Measurements from ENCODE around the gene TAT.

Gene TAT

DNA sequence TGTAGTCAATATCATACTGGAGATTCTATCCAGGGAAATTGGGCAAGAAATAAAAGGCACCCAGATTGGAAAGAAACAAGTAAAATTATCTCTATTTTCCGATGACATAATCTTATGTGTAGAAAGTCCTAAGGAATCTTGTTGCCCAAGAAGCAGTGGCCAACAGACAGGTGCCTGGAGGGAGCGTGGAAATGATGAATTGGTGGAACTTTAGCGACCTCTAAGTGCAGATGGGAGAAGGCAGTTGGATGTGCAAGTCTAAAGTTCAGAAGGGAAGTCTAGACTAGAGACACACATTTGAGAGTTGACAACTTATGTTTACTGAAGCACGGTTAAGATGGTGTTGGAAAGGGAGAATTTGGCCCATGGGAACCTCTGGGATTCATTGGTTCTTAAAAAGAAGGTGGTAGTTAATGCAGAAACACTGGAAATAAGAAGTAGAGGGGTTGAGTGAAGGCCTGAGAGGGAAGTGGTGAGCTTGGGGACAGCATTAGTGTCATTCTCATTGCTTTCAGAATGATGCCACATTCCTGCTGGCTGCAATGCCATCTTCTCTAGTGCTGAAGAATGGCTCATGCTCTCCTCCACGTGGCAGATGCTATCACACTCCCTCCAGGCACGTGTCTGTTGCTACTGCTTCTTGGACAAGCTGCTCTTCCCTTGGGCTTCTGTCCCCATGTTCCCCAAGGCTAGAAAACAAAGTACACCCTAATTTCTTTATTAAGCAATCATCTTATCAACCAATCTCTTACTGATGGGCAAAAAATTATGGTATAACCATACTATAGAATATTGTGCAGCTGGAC, 24.0 kb downstream of the TAT start:
- no peak for DNase-seq (ENCODE audit: low read depth, low spot score)
- no peak overlapping the region for H3K27ac ChIP-seq

DNA sequence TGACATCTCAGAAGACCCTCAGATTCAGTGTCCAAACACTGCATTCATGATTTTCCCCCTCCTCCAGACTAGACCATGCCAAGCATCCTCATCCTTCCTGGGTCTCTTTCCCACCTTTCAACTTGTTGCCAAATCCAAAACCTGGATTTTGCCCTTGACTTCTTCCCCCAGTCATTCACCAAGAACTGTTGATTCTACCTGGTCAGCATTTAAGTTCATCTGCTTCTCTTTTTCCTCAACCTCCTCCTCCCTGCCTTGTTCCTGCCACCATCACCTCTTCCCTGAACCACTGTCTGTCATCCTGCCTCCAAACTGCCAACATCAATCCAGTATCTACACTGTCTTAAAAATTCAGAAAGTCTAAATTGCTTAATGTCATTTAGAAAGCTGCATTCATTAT, 29.7 kb downstream of the TAT start:
- no peak for DNase-seq (ENCODE audit: low read depth, low spot score)
- H3K27ac ChIP-seq = no peak overlapping the region

DNA sequence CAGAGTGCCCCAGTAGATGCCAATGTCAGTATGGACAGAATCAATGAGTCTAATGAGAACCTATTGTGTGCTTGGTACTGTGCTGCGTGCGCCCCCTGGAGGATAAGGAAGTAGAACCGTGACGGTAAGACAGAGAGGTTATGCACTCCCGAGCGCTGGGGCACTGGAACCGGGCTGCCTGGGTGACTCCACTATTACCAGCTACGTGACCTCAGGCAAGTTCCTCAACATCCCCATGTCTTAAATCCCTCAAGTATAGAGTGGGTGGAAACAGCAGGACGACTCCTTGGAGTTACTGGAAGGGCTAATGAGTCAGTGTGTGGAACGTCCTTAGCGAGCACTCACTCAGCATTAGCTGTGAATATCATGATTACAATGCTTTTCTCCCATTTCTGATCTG, 34.5 kb downstream of the TAT start:
- DNase-seq (ENCODE audit: low read depth, low spot score) = no peak
- no peak overlapping the region for H3K27ac ChIP-seq

DNA sequence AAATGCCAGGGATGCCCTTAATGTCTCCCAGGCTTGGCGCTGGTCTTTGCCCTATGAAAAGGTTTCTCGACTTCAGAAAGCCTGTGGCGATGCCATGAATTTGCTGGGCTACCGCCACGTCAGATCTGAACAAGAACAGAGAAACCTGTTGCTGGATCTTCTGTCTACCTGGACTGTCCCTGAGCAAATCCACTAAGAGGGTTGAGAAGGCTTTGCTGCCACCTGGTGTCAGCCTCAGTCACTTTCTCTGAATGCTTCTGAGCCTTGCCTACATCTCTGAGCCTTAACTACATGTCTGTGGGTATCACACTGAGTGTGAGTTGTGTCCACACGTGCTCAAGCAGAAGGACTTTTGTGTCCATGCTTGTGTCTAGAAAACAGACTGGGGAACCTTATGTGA, 39.2 kb downstream of the TAT start:
- peak; percentile 18 for DNase-seq (ENCODE audit: low read depth, low spot score)
- no peak overlapping the region for H3K27ac ChIP-seq

DNA sequence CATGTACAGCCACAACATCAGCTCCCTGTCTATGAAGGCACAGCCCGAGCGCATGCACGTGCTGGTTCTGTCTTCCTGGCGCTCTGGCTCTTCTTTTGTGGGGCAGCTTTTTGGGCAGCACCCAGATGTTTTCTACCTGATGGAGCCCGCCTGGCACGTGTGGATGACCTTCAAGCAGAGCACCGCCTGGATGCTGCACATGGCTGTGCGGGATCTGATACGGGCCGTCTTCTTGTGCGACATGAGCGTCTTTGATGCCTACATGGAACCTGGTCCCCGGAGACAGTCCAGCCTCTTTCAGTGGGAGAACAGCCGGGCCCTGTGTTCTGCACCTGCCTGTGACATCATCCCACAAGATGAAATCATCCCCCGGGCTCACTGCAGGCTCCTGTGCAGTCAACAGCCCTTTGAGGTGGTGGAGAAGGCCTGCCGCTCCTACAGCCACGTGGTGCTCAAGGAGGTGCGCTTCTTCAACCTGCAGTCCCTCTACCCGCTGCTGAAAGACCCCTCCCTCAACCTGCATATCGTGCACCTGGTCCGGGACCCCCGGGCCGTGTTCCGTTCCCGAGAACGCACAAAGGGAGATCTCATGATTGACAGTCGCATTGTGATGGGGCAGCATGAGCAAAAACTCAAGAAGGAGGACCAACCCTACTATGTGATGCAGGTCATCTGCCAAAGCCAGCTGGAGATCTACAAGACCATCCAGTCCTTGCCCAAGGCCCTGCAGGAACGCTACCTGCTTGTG, 40.0 kb downstream of the TAT start:
- no peak overlapping the region for H3K27ac ChIP-seq
- DNase-seq (ENCODE audit: low read depth, low spot score) = no peak

DNA sequence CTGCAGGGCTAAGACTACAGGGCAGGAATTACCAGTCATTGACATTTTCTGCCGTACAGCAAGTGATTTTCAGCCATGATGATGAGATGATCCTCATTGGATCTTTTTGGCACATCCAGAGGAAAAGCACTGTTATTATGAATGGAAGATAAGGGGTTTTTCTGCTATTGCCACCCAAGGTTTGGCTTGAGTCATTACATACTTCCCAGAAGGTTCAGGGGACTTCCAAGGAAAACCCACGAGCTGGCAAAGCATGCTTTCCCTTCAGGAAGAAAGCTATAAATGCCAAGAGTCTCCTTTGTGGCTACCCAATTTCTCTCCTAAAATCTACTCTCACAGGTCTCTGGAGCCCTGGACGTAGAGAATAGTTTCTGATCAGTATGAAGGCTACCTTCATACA, 44.5 kb downstream of the TAT start:
- no peak overlapping the region for H3K27ac ChIP-seq
- DNase-seq (ENCODE audit: low read depth, low spot score) = no peak

DNA sequence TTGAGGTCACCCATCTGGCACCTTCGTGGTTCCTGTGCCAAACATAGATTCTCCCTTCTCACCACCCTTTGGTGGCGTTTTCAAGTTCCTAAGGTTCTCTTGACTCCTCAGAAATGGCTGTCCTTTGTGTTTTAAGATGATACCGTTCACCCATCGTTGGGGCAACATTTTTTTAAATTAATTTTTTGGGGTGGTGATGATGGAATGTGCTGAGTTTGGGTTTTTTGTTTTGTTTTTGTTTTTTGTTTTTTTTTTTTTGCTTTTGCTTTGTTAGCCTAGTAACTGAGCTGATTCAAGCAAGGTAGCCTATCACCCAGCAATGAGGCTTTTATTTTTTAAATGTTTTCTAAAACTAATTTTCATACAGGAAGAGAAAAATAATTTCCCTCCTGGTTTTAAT, 48.0 kb downstream of the TAT start:
- no peak for DNase-seq (ENCODE audit: low read depth, low spot score)
- no peak overlapping the region for H3K27ac ChIP-seq

DNA sequence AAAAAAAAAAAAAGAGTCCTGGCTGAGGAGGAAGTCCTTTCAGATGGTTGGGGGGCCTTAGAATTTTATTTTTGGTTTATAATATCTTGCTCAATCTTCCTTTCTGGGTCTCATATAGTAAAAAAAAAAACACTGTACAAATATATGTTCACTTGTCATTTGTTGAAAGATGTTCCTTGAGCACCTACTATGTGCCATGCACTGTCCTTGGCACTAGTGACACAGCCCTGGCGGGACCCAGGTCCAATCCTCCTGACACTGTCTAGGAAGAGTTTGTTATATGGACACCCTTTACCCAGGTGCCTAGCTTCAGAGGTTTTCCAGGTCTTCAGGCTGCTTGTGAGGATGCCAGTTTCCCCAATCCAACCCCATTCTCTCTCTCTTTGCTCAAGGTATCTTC, 48.6 kb downstream of the TAT start:
- H3K27ac ChIP-seq = no peak overlapping the region

DNA sequence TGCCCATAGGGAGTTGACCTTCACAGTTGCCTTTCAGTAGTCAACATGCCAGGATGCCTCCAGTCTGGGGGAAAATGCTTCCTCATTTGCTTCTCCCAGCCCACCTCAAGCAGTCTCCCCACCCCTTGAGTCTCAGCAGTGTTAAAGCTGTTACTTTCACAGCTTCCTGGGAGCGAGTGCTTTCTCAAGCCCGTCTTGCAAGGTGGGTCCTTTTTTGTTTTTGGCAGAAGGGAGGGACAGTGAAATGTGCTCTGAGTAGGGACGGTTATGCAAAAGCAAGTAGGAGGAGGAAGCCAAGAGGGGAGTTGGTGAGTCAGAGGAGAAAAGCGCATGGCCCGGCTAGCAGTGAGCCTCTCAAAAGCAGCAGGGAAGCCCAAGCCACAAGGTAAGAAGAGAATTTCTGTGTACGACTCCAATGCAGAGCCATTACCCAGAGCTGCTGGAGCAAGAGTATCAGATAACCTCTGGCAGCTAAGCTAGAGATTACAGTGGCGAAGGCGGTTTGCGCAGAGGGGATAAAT, 50.7 kb downstream of the TAT start, which contains the start of gene CHST4:
TSS of gene CHST4 (plus strand) at position 316 of the 521 bp plus-strand sequence. CDS start 10,252 bp downstream, outside the sequence.
- peak; percentile 14 for DNase-seq (ENCODE audit: low read depth, low spot score)
- H3K27ac ChIP-seq = peak within 1 kb of the TSS; percentile 46

More for the DNA sequence above, 48.6 kb downstream of the TAT start:
- DNase-seq (ENCODE audit: low read depth, low spot score) = no peak

DNA sequence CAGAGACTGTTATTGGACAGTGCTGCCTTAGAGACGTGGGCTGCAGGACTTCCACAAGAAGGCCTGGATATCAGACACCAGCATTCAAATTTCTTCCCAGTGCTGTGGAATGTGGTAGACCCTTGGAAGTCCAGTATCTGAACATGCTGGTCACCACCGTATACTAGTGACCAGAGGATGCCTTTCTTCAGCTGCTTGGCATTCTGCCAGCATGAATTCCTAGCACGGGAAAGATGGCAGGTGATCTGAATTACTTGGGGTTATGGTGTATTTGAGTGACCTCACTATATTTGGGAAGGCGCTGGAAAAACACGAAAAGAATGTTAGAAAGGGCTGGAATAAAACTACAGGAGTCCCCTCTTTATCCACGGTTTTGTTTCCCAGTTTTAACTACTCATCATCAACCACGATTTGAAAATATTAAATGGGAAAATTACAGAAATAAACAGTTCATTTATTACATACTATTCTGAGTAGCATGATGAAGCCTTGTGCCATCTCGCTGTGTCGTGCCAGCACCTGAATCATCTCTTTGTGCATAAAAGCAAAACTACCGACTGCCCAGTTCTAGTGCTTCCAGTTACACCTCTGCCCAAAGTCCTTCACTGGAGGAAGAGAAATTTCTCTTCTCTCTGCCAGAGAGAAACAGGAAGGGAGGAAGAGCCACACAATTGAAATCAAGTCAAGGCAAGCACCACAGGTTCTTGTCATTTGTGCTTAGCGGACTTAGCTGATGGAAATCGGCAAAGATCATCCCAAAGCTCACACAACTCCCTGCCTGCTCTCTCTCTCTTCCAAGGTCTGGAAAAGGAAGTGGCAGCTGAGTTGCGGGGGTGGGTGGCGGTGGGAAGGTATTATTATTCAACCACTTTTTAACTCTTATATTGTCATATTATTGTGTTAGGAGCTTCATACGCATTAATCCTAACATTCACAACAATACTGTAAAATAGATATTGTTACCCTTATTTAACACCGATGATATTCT, 52.0 kb downstream of the TAT start:
- H3K27ac ChIP-seq = peak overlapping the region; percentile 46
- DNase-seq (ENCODE audit: low read depth, low spot score) = no peak

DNA sequence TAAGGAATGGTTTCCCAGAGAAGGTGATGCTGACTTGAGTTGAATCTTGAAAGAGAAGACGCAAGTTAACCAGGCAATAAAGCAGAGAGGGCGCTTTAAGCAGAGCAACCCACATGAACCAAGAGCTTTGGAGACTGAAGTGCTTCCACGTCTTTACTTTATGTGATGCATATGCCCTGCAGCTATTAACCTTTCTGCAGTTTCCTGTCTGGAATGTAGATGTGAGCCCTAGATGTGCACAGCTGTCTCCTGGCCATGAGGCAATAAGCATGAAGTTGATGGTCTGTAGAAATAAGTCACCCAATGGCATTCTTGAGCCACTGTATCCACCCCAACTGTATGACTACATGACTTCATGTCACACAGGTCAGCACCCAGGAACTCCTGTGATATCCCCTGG, 56.3 kb downstream of the TAT start:
- no peak overlapping the region for H3K27ac ChIP-seq
- DNase-seq (ENCODE audit: low read depth, low spot score) = peak; percentile 44

Measured in epithelial cell of prostate (primary cell).